Mucosa of descending colon (tissue), 3 donors: Measurements from ENCODE around the gene PTCD2. TPM values are rescaled to one million over a fixed set of nuclear protein-coding genes. Genes with fewer than 3 reads are reported as not detected.

Source experiments
- ATAC-seq: fragments of 200-7000 bp; cut with Tn5 transposase; one replicate; pipeline ENCODE4 v1.9.1; 2020; ENCODE audit warnings: mild to moderate bottlenecking, moderate library complexity
- DNase-seq, 3 donors: peaks; one replicate each; pipeline ENCODE4 v3.0.0-alpha.2; 2020
- H3K36me3 ChIP-seq: fragments of 200-600 bp; one replicate; pipeline ENCODE4 v1.8.0; 2021; ENCODE audit warnings: low read depth, mild to moderate bottlenecking
- H3K4me1 ChIP-seq: fragments of 200-600 bp; one replicate; pipeline ENCODE4 v1.8.0; 2021; ENCODE audit warnings: low read depth, mild to moderate bottlenecking
- H3K4me3 ChIP-seq: fragments of 200-600 bp; one replicate; pipeline ENCODE4 v1.8.0; 2021; ENCODE audit warnings: mild to moderate bottlenecking
- H3K9me3 ChIP-seq: fragments of 200-600 bp; one replicate; pipeline ENCODE4 v1.8.0; 2021; ENCODE audit warnings: mild to moderate bottlenecking
- intact Hi-C, 2 donors: fragments of 100-400 bp; cut with DNase I in 1 of 2; cut with micrococcal nuclease in 1 of 2; formaldehyde crosslinking; loops; one replicate each; pipeline versions ENCODE4 v1.11.0 to v1.11.1; 2022; cut with DNase I, micrococcal nuclease
- total RNA-seq, 3 donors: library from RNA; stranded (reverse); fragmentation: NEBNext Ultra II Directional in 2 of 3; extraction: Animal tissue kit (Norgen Biotek cat#: 25700) in 2 of 3; gene quantifications; one replicate each; pipeline versions ENCODE4 v1.2.1 to v1.2.4, GENCODE V29; 2021 to 2023
- TF ChIP-seq, protein P1 (sequence below): fragments of 200-600 bp; IDR thresholded peaks from one replicate; pipeline ENCODE4 v1.8.0; 2022; ENCODE audit warnings: antibody characterized with exemption, mild to moderate bottlenecking
- donor health status: DM: no; HTN: no; CAD: no; lungs with moderate emphysema.
- donor health status: DM: no; HTN: no; CAD: no.
- donor health status: DM: no; HTN: yes; CAD: no.

PTCD2 gene
- total RNA-seq, 3 donors from 2014 or later, result 4.7 to 6.3 (median 5.2) TPM

DNA sequence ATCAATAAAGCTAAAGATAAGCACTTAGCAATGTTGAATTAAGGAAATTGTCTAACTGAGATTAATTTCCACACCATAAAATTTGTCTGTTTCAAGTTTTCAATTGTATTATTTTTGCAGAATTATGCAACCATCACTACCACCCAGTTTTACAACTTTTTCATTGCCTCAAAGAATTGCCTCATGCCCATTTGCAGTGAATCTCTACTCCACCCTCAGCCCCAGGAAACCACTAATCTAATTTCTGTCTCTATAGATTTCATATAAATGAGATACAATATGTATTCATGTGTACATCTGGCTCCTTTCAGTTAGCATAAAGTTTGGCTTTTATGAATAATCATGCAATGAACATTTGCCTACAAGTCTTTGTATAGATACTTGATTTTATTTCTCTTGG lies 72.9 kb downstream of the PTCD2 start:
- intact Hi-C loops, result no loop called here

DNA sequence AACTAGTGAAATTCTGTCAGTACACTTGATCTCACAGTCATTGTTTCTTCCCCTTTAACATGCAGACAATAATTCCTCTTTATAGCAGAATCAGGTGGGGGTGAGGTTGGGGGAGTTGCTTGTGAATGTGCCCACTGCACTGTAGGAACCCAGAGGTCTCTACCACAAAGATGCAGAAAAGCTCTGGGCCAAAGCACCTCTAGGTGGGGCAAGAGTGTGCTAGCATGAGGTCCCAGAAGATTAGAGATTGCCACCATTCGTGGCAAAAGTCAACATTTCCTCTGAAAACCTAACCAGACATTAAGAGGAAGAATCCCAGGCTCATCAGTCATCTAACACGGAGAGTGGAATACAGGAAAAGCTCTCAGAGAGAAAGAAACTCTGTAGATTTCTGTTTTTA lies 74.5 kb downstream of the PTCD2 start:
- DNase-seq, result peak in 1 of 3 donors; percentile 32
- intact Hi-C loops, result no loop called here
- TF ChIP-seq, protein P1, sequence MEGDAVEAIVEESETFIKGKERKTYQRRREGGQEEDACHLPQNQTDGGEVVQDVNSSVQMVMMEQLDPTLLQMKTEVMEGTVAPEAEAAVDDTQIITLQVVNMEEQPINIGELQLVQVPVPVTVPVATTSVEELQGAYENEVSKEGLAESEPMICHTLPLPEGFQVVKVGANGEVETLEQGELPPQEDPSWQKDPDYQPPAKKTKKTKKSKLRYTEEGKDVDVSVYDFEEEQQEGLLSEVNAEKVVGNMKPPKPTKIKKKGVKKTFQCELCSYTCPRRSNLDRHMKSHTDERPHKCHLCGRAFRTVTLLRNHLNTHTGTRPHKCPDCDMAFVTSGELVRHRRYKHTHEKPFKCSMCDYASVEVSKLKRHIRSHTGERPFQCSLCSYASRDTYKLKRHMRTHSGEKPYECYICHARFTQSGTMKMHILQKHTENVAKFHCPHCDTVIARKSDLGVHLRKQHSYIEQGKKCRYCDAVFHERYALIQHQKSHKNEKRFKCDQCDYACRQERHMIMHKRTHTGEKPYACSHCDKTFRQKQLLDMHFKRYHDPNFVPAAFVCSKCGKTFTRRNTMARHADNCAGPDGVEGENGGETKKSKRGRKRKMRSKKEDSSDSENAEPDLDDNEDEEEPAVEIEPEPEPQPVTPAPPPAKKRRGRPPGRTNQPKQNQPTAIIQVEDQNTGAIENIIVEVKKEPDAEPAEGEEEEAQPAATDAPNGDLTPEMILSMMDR, result no peak
- no peaks in the 10 kb centered on the region for H3K36me3 ChIP-seq
- H3K9me3 ChIP-seq, result no peaks in the 10 kb centered on the region
- H3K4me3 ChIP-seq, result no peak overlapping the region
- ATAC-seq, result no peak
- H3K4me1 ChIP-seq, result no peaks in the 10 kb centered on the region

More for the DNA sequence above, 72.9 kb downstream of the PTCD2 start:
- ATAC-seq, result no peak
- TF ChIP-seq, protein P1, result no peak
- DNase-seq, result no peak
- no peak overlapping the region for H3K4me3 ChIP-seq
- H3K36me3 ChIP-seq, result no peaks in the 10 kb centered on the region
- H3K9me3 ChIP-seq, result no peaks in the 10 kb centered on the region
- no peaks in the 10 kb centered on the region for H3K4me1 ChIP-seq

DNA sequence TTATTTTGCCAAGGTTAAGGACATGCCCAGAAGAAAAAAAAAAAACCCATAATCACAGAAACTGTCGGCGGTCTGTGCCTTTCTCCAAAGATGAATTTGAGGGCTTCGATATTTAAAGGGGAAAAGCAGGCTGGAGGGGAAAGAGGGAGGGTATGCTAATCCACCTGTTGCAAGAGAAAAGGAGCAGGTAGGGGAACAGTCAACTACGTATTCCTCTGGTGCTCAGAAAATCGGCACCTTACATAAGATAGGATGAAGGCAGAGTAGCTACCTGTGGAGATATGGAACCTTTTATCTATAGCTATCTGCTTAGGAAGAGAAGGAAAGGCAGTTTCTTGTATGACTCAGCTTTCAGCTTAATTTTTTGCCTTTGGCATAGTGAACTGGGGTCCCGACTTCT lies 77.7 kb downstream of the PTCD2 start:
- no peak overlapping the region for H3K4me3 ChIP-seq
- TF ChIP-seq, protein P1, result no peak
- DNase-seq (no peak), ATAC-seq (no peak)
- peaks cover 16% of the 10 kb centered on the region for H3K9me3 ChIP-seq
- no peaks in the 10 kb centered on the region for H3K36me3 ChIP-seq
- intact Hi-C loops, result no loop called here
- no peaks in the 10 kb centered on the region for H3K4me1 ChIP-seq

DNA sequence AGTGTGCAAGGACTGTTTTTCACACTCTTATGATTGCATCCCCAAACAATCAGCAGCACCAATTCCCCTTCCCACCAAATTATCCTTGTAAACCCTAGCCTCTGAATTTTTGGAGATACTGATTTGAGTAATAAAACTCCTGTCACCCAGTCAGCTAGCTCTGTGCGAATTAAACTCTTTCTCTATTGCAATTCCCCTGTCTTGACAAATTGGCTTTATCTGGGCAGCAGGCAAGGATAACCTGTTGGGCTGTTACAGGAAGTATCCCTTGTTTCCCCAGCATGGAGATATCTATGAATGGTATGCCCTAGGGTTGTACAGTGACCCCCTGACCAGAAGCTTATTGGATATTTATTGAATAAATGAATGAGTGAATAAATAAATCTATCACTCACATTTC lies 80.8 kb downstream of the PTCD2 start:
- peaks cover 16% of the 10 kb centered on the region for H3K9me3 ChIP-seq
- no peaks in the 10 kb centered on the region for H3K36me3 ChIP-seq
- intact Hi-C loops, result no loop called here
- TF ChIP-seq, protein P1, result no peak
- no peaks in the 10 kb centered on the region for H3K4me1 ChIP-seq
- no peak overlapping the region for H3K4me3 ChIP-seq
- ATAC-seq, result no peak
- no peak for DNase-seq

DNA sequence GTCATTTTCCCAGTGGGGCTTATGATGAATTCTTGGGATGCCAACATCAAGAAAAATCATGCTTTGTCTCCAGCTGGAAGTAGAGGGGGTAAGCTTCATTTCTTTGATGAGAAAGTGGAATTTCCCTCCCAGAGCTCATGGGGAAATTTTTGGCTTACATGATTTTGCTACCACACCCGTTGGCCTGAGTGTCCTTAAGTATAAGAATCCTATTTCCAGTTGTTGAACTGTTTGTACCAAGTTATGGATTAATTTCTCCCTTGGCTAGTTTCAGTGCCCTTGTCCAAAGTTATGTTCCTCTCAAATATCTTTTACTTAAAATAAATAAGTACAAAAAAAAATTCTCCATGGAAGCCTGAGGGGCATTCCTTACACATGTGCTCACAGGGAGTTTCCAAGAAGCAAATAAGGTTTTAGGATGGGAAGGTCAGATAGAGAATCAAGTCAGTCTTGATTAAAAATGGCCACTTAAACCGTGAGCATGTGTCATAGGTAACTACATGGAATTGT lies 82.3 kb downstream of the PTCD2 start:
- Histone ChIP-seq H3K36me3 (no peaks in the 10 kb centered on the region), H3K9me3 (peaks cover 16% of the 10 kb centered on the region), H3K4me3 (no peak overlapping the region), H3K4me1 (no peaks in the 10 kb centered on the region)
- intact Hi-C loops, result no loop called here
- TF ChIP-seq, protein P1, result no peak
- DNase-seq, result no peak
- no peak for ATAC-seq
